A549 (cell line): ENCODE data around the gene KRTAP12-4.
"Not testable (repeated sequence)": the region's sequence is repeated elsewhere in the genome, so short reads cannot be mapped to it uniquely, and the experiment has no call there.

Experiments
- CHD4 ChIP-seq: fragments of 200-600 bp; sonication (generic); IDR thresholded peaks from 2 replicates; pipeline ENCODE4 v1.6.1; 2016; ENCODE audit warnings: antibody characterized with exemption, mild to moderate bottlenecking, borderline replicate concordance
- CTCF ChIP-seq: fragments of >200 bp; sonication (Bioruptor Twin); formaldehyde crosslinking; IDR thresholded peaks from 3 replicates; pipeline ENCODE4 v1.5.1; 2016
- EP300 ChIP-seq, 2 experiments: fragments of >200 bp; sonication (Bioruptor Twin); formaldehyde crosslinking; IDR thresholded peaks; 2 replicates in 1 of 2; 3 replicates in 1 of 2; pipeline ENCODE4 v1.6.1; 2016 to 2017
- FOSB ChIP-seq: fragments of 250-450 bp; sonication (Bioruptor Pico); IDR thresholded peaks from 2 replicates; pipeline ENCODE4 v1.5.0; 2020; ENCODE audit warnings: mild to moderate bottlenecking, moderate library complexity
- HDAC2 ChIP-seq: fragments of 200-600 bp; sonication (generic); IDR thresholded peaks from 2 replicates; pipeline ENCODE4 v1.6.1; 2016
- POLR2A ChIP-seq: IDR thresholded peaks from 2 replicates; pipeline ENCODE4 v1.6.1; 2012; ENCODE audit warnings: mild to moderate bottlenecking, low read length
- RAD21 ChIP-seq, 2 experiments: fragments of >200 bp in 1 of 2; sonication (Bioruptor Twin) in 1 of 2; formaldehyde crosslinking in 1 of 2; IDR thresholded peaks in 1 of 2; conservative IDR thresholded peaks in 1 of 2; 2 replicates in 1 of 2; 3 replicates in 1 of 2; pipeline ENCODE4 v1.6.1; 2012 to 2018; ENCODE audit warnings: inconsistent platforms in 1 of 2
- RCOR1 ChIP-seq: fragments of 150-350 bp; IDR thresholded peaks from 2 replicates; pipeline ENCODE4 v1.6.1; 2014; ENCODE audit warnings: antibody characterized with exemption, low read length, low read depth
- TF ChIP-seq, protein P1 (sequence below): IDR thresholded peaks from 2 replicates; pipeline ENCODE4 v1.6.1; 2012
- TF ChIP-seq, protein P2 (sequence below): fragments of 200-600 bp; sonication (generic); IDR thresholded peaks from 2 replicates; pipeline ENCODE4 v1.6.1; 2016; ENCODE audit warnings: antibody characterized with exemption, mild to moderate bottlenecking, moderate library complexity

- not testable (repeated sequence) for TF ChIP-seq CTCF; POLR2A; FOSB; RAD21 (conservative IDR thresholded peaks at IDR 0.05 in 1 of 2, IDR thresholded peaks at IDR 0.05 in 1 of 2); RCOR1; HDAC2; EP300 (IDR thresholded peaks at IDR 0.05); CHD4
- TF ChIP-seq, protein P1, sequence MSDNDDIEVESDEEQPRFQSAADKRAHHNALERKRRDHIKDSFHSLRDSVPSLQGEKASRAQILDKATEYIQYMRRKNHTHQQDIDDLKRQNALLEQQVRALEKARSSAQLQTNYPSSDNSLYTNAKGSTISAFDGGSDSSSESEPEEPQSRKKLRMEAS, result not testable (repeated sequence)
- TF ChIP-seq, protein P2, sequence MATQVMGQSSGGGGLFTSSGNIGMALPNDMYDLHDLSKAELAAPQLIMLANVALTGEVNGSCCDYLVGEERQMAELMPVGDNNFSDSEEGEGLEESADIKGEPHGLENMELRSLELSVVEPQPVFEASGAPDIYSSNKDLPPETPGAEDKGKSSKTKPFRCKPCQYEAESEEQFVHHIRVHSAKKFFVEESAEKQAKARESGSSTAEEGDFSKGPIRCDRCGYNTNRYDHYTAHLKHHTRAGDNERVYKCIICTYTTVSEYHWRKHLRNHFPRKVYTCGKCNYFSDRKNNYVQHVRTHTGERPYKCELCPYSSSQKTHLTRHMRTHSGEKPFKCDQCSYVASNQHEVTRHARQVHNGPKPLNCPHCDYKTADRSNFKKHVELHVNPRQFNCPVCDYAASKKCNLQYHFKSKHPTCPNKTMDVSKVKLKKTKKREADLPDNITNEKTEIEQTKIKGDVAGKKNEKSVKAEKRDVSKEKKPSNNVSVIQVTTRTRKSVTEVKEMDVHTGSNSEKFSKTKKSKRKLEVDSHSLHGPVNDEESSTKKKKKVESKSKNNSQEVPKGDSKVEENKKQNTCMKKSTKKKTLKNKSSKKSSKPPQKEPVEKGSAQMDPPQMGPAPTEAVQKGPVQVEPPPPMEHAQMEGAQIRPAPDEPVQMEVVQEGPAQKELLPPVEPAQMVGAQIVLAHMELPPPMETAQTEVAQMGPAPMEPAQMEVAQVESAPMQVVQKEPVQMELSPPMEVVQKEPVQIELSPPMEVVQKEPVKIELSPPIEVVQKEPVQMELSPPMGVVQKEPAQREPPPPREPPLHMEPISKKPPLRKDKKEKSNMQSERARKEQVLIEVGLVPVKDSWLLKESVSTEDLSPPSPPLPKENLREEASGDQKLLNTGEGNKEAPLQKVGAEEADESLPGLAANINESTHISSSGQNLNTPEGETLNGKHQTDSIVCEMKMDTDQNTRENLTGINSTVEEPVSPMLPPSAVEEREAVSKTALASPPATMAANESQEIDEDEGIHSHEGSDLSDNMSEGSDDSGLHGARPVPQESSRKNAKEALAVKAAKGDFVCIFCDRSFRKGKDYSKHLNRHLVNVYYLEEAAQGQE, result not testable (repeated sequence)
Observed at GRCh38 chr21:44646366-44647221, 7.9 kb downstream of the KRTAP12-4 start, which contains the start of gene KRTAP10-11.
